HepG2 (cell line): ENCODE results near the gene DHX36. TPM values are rescaled to one million over a fixed set of nuclear protein-coding genes. Genes with fewer than 3 reads are reported as not detected.

Source experiments
- DNMT1 ChIP-seq: sonication (generic); formaldehyde crosslinking; IDR thresholded peaks from 2 replicates; pipeline ENCODE4 v1.5.1; 2020; ENCODE audit warnings: mild to moderate bottlenecking, missing genetic modification reagents
- ETS1 ChIP-seq: sonication (generic); formaldehyde crosslinking; IDR thresholded peaks from 2 replicates; pipeline ENCODE4 v1.4.0; 2020; ENCODE audit warnings: missing genetic modification reagents
- GFI1 ChIP-seq: sonication (generic); formaldehyde crosslinking; IDR thresholded peaks from 2 replicates; pipeline ENCODE4 v1.5.0; 2020; ENCODE audit warnings: missing genetic modification reagents, mild to moderate bottlenecking, borderline replicate concordance
- HDAC1 ChIP-seq: sonication (generic); formaldehyde crosslinking; IDR thresholded peaks from 2 replicates; pipeline ENCODE4 v1.5.1; 2020; ENCODE audit warnings: mild to moderate bottlenecking, missing genetic modification reagents
- HNRNPK ChIP-seq: fragments of 200-400 bp; formaldehyde crosslinking; IDR thresholded peaks from 2 replicates; pipeline ENCODE4 v1.6.1; 2018; ENCODE audit warnings: low read length, low read depth, moderate library complexity, mild to moderate bottlenecking; ENCODE audit not compliant: poor library complexity, severe bottlenecking
- JDP2 ChIP-seq: sonication (generic); formaldehyde crosslinking; IDR thresholded peaks from 2 replicates; pipeline ENCODE4 v1.8.1; 2022; ENCODE audit warnings: missing genetic modification reagents, borderline replicate concordance
- JUN ChIP-seq: sonication (generic); formaldehyde crosslinking; IDR thresholded peaks from 2 replicates; pipeline ENCODE4 v1.4.0; 2020; ENCODE audit warnings: mild to moderate bottlenecking, missing genetic modification reagents
- KLF12 ChIP-seq: sonication (generic); formaldehyde crosslinking; IDR thresholded peaks from 2 replicates; pipeline ENCODE4 v1.4.0; 2020; ENCODE audit warnings: missing genetic modification reagents, borderline replicate concordance
- KLF16 ChIP-seq, 2 experiments: sonication (generic) in 1 of 2; formaldehyde crosslinking in 1 of 2; IDR thresholded peaks; 2 replicates each; pipeline versions ENCODE4 v1.6.1 to v1.8.0; 2016 to 2023; ENCODE audit warnings: missing genetic modification reagents in 2 of 2, missing compliant biosample characterization in 1 of 2
- NBN ChIP-seq: fragments of 450-650 bp; conservative IDR thresholded peaks from 2 replicates; pipeline ENCODE4 v1.6.1; 2017
- NR2F2 ChIP-seq: IDR thresholded peaks from 2 replicates; pipeline ENCODE4 v1.6.1; 2012; ENCODE audit warnings: low read depth, inconsistent platforms, borderline replicate concordance
- ONECUT2 ChIP-seq: sonication (generic); formaldehyde crosslinking; IDR thresholded peaks from 2 replicates; pipeline ENCODE4 v1.4.0; 2020; ENCODE audit warnings: missing genetic modification reagents
- SALL1 ChIP-seq: sonication (generic); formaldehyde crosslinking; IDR thresholded peaks from 2 replicates; pipeline ENCODE4 v1.8.0; 2022; ENCODE audit warnings: mild to moderate bottlenecking, missing genetic modification reagents
- SAP130 ChIP-seq: IDR thresholded peaks from 2 replicates; pipeline ENCODE4 v1.6.1; 2016; ENCODE audit warnings: low read depth
- SIX1 ChIP-seq: sonication (generic); formaldehyde crosslinking; IDR thresholded peaks from 2 replicates; pipeline ENCODE4 v1.4.0; 2020; ENCODE audit warnings: missing genetic modification reagents, borderline replicate concordance
- SMARCE1 ChIP-seq: fragments of 450-650 bp; IDR thresholded peaks from 2 replicates; pipeline ENCODE4 v1.6.1; 2017; ENCODE audit warnings: borderline replicate concordance
- SRSF9 ChIP-seq: fragments of 200-400 bp; formaldehyde crosslinking; IDR thresholded peaks from 2 replicates; pipeline ENCODE4 v1.6.1; 2018; ENCODE audit warnings: borderline replicate concordance, mild to moderate bottlenecking, low read depth, low read length; ENCODE audit not compliant: insufficient read depth, poor library complexity, severe bottlenecking
- TBX3 ChIP-seq: fragments of 450-650 bp; IDR thresholded peaks from 2 replicates; pipeline ENCODE4 v1.6.1; 2017; ENCODE audit warnings: antibody characterized with exemption, mild to moderate bottlenecking, inconsistent platforms, borderline replicate concordance
- TFE3 ChIP-seq: IDR thresholded peaks from 2 replicates; pipeline ENCODE4 v1.6.1; 2016
- ZNF136 ChIP-seq: sonication (generic); formaldehyde crosslinking; IDR thresholded peaks from 2 replicates; pipeline ENCODE4 v1.8.1; 2022; ENCODE audit warnings: low read depth, mild to moderate bottlenecking, moderate library complexity, missing genetic modification reagents
- ZNF3 ChIP-seq: IDR thresholded peaks from 2 replicates; pipeline ENCODE4 v1.7.0; 2017; ENCODE audit warnings: inconsistent platforms
- ZNF44 ChIP-seq: sonication (generic); formaldehyde crosslinking; IDR thresholded peaks from 2 replicates; pipeline ENCODE4 v1.5.1; 2020; ENCODE audit warnings: mild to moderate bottlenecking, missing genetic modification reagents
- ZNF580 ChIP-seq: IDR thresholded peaks from 2 replicates; pipeline ENCODE4 v1.6.1; 2016; ENCODE audit warnings: low read depth, borderline replicate concordance
- ZNF597 ChIP-seq: sonication (generic); formaldehyde crosslinking; IDR thresholded peaks from 2 replicates; pipeline ENCODE4 v1.5.0; 2020; ENCODE audit warnings: missing genetic modification reagents
- ZNF607 ChIP-seq: sonication (generic); formaldehyde crosslinking; IDR thresholded peaks from 2 replicates; pipeline ENCODE4 v1.5.1; 2020; ENCODE audit warnings: missing genetic modification reagents, mild to moderate bottlenecking, borderline replicate concordance
- ZNF644 ChIP-seq: IDR thresholded peaks from 2 replicates; pipeline ENCODE4 v1.6.1; 2016; ENCODE audit warnings: low read depth
- polyA plus RNA-seq, 8 experiments: library from polyadenylated mRNA; depleted of rRNA in 3 of 8; stranded (reverse) in 7 of 8; unstranded in 1 of 8; fragments of >200 nt; fragmentation: Illumina TruSeq in 4 of 8; extraction: Trizol in 4 of 8; gene quantifications; 2 replicates each; pipeline versions ENCODE4 v1.2.1 to v1.2.3, GENCODE V29; 2011 to 2016; ENCODE audit warnings: low read depth in 4 of 8, missing spikeins in 1 of 8, mixed read lengths in 1 of 8; ENCODE audit not compliant: insufficient read depth in 1 of 8
- total RNA-seq, 5 experiments: library from RNA; depleted of rRNA; stranded (reverse); fragments of >200 nt; fragmentation: Illumina TruSeq; extraction: Trizol; gene quantifications; 2 replicates each; pipeline ENCODE4 v1.2.3, GENCODE V29; 2016; ENCODE audit warnings: low read depth in 1 of 5

Gene DHX36
- total and polyA plus RNA-seq, 2 of the 13 experiments (the other 11 are each of a cell fraction or from before 2014, with no cell fraction given): 30.3 to 44.2 TPM

GRCh38 chr3:154251610-154252009 lies 72.7 kb downstream of the DHX36 start (continued):
- TF ChIP-seq ETS1 (CRISPR knock-in tag) (no peak), HNRNPK (no peak), ZNF607 (CRISPR knock-in tag) (no peak; the same call in 1 of the 2 replicates), HDAC1 (peak; percentile 71), ZNF44 (CRISPR knock-in tag) (no peak), ZNF136 (no peak), SIX1 (CRISPR knock-in tag) (peak; percentile 32; the same call in 1 of the 2 replicates), ONECUT2 (peak; percentile 97), ZNF597 (CRISPR knock-in tag) (no peak), ZNF3 (CRISPR knock-in tag) (peak; percentile 81; the same call in 1 of the 2 replicates), TFE3 (CRISPR knock-in tag) (peak; percentile 36; the same call in 1 of the 2 replicates), NR2F2 (peak; percentile 62; the same call in 1 of the 2 replicates), KLF12 (CRISPR knock-in tag) (no peak), JUN (CRISPR knock-in tag) (no peak), SRSF9 (no peak), SALL1 (CRISPR knock-in tag) (peak; percentile 97; the same call in 1 of the 2 replicates), NBN (no peak), TBX3 (peak; percentile 73), ZNF644 (peak; percentile 87), ZNF580 (CRISPR knock-in tag) (peak; percentile 27; the same call in 1 of the 2 replicates), SMARCE1 (peak; percentile 90; the same call in 1 of the 2 replicates), SAP130 (CRISPR knock-in tag) (peak; percentile 58), DNMT1 (no peak), GFI1 (CRISPR knock-in tag) (0 out of 2 replicates have a peak, but pooled peaks have one; percentile 30), KLF16 (CRISPR knock-in tag; IDR thresholded peaks at IDR 0.05) (peak in 1 of 2 experiments; percentile 61; a peak in 1 of 4 replicates), JDP2 (no peak)
